Activated T-helper 2 cell treated with anti-CD3 and anti-CD28 coated beads, Interferon-gamma antibody, Interleukin-2, Interleukin-4, amounts not matched to agents 10 μg/mL and 5 μg/mL and 100 μg/mL, durations not matched to agents 14 hours and 24 hours and 36 hours (primary cell): ENCODE measurements around the gene SH3TC1. TPM values are rescaled to one million over a fixed set of nuclear protein-coding genes. Genes with fewer than 3 reads are reported as not detected.

Experiments used
- DNase-seq: peaks from one replicate; pipeline ENCODE4 v3.0.0; 2021; ENCODE audit warnings: low spot score
- H3K27ac Mint-ChIP-seq: one replicate; pipeline ENCODE4 v1.8.0; 2021; ENCODE audit warnings: mixed read lengths
- H3K27me3 Mint-ChIP-seq: one replicate; pipeline ENCODE4 v1.8.0; 2021; ENCODE audit warnings: low read depth, mixed read lengths
- H3K36me3 Mint-ChIP-seq: one replicate; pipeline ENCODE4 v1.8.0; 2021; ENCODE audit warnings: low read depth, mixed read lengths
- H3K4me1 Mint-ChIP-seq: one replicate; pipeline ENCODE4 v1.8.0; 2021; ENCODE audit warnings: low read depth, mixed read lengths
- H3K4me3 Mint-ChIP-seq: one replicate; pipeline ENCODE4 v1.8.0; 2021; ENCODE audit warnings: low read depth, mild to moderate bottlenecking, moderate library complexity, mixed read lengths
- H3K9me3 Mint-ChIP-seq: one replicate; pipeline ENCODE4 v1.8.0; 2021; ENCODE audit warnings: mixed read lengths
- intact Hi-C: fragments of 100-400 bp; cut with micrococcal nuclease; formaldehyde crosslinking; loops from one replicate; pipeline ENCODE4 v1.15.1; 2023
- total RNA-seq: library from RNA; stranded (reverse); gene quantifications from 2 replicates; pipeline ENCODE4 v1.2.3, GENCODE V29; 2022

The SH3TC1 gene
- total RNA-seq, 1 donor from 2014 or later, result 14.8 TPM

- no peak for DNase-seq
- intact Hi-C loops, result no loop called here
- H3K9me3 Mint-ChIP-seq, result no peaks in the 10 kb centered on the region
- H3K4me1 Mint-ChIP-seq, result peaks cover 15% of the 10 kb centered on the region
- H3K27ac Mint-ChIP-seq, result no peak overlapping the region
- no peak overlapping the region for H3K4me3 Mint-ChIP-seq
- H3K36me3 Mint-ChIP-seq, result peaks cover 14% of the 10 kb centered on the region
- no peaks in the 10 kb centered on the region for H3K27me3 Mint-ChIP-seq
These were observed 19.4 kb downstream of the SH3TC1 start for GRCh38 chr4:8218371-8219031.

DNA sequence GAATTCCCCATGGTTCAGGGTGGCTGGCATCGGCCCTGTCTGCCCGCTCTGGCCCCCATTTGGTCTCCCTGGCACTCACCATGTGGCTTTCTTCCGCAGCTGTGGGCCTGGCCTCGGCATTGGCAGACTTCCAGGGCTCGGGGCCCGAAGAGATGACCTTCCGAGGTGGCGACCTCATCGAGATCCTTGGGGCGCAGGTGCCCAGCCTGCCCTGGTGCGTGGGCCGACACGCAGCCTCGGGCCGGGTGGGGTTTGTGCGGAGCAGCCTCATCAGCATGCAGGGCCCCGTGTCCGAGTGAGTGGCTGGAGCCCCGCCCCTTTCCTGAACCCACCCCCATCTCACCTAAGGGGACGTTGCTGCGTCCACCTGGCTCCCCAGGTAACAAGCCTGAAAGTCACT lies 20.1 kb downstream of the SH3TC1 start:
- H3K27me3 Mint-ChIP-seq, result no peaks in the 10 kb centered on the region
- H3K36me3 Mint-ChIP-seq, result peaks cover 20% of the 10 kb centered on the region
- H3K4me3 Mint-ChIP-seq, result no peak overlapping the region
- intact Hi-C loops, result no loop called here
- H3K4me1 Mint-ChIP-seq, result peaks cover 15% of the 10 kb centered on the region
- no peak overlapping the region for H3K27ac Mint-ChIP-seq
- H3K9me3 Mint-ChIP-seq, result no peaks in the 10 kb centered on the region
- no peak for DNase-seq

- Mint-ChIP-seq H3K9me3 (no peaks in the 10 kb centered on the region), H3K36me3 (peaks cover 20% of the 10 kb centered on the region), H3K27me3 (no peaks in the 10 kb centered on the region), H3K27ac (no peak overlapping the region), H3K4me1 (peaks cover 15% of the 10 kb centered on the region), H3K4me3 (no peak overlapping the region)
- no peak for DNase-seq
- intact Hi-C loops, result no loop called here
These were observed 21.8 kb downstream of the SH3TC1 start for GRCh38 chr4:8220661-8221450.

- Mint-ChIP-seq H3K4me1 (peaks cover 15% of the 10 kb centered on the region), H3K27me3 (no peaks in the 10 kb centered on the region), H3K27ac (peak overlapping the region; percentile 3), H3K9me3 (no peaks in the 10 kb centered on the region), H3K4me3 (no peak overlapping the region), H3K36me3 (peaks cover 20% of the 10 kb centered on the region)
- intact Hi-C loops, result no loop called here
- DNase-seq, result no peak
These were observed 22.4 kb downstream of the SH3TC1 start for GRCh38 chr4:8221476-8221875.

GRCh38 chr4:8221985-8222384 lies 22.9 kb downstream of the SH3TC1 start:
- peaks cover 20% of the 10 kb centered on the region for H3K36me3 Mint-ChIP-seq
- DNase-seq, result no peak
- no peaks in the 10 kb centered on the region for H3K27me3 Mint-ChIP-seq
- H3K4me1 Mint-ChIP-seq, result peaks cover 15% of the 10 kb centered on the region
- no peaks in the 10 kb centered on the region for H3K9me3 Mint-ChIP-seq
- H3K27ac Mint-ChIP-seq, result no peak overlapping the region
- intact Hi-C loops, result no loop called here
- H3K4me3 Mint-ChIP-seq, result no peak overlapping the region

- H3K27ac Mint-ChIP-seq, result no peak overlapping the region
- H3K36me3 Mint-ChIP-seq, result peaks cover 20% of the 10 kb centered on the region
- peaks cover 15% of the 10 kb centered on the region for H3K4me1 Mint-ChIP-seq
- H3K9me3 Mint-ChIP-seq, result no peaks in the 10 kb centered on the region
- no peak overlapping the region for H3K4me3 Mint-ChIP-seq
- DNase-seq, result no peak
- intact Hi-C loops, result no loop called here
- H3K27me3 Mint-ChIP-seq, result no peaks in the 10 kb centered on the region
These were observed 23.7 kb downstream of the SH3TC1 start for GRCh38 chr4:8222609-8223388.

GRCh38 chr4:8224267-8224974 lies 25.3 kb downstream of the SH3TC1 start:
- peaks cover 19% of the 10 kb centered on the region for H3K4me1 Mint-ChIP-seq
- peaks cover 20% of the 10 kb centered on the region for H3K36me3 Mint-ChIP-seq
- no peak overlapping the region for H3K4me3 Mint-ChIP-seq
- H3K27ac Mint-ChIP-seq, result no peak overlapping the region
- no peaks in the 10 kb centered on the region for H3K27me3 Mint-ChIP-seq
- no peaks in the 10 kb centered on the region for H3K9me3 Mint-ChIP-seq
- no peak for DNase-seq
- intact Hi-C loops, result no loop called here

DNA sequence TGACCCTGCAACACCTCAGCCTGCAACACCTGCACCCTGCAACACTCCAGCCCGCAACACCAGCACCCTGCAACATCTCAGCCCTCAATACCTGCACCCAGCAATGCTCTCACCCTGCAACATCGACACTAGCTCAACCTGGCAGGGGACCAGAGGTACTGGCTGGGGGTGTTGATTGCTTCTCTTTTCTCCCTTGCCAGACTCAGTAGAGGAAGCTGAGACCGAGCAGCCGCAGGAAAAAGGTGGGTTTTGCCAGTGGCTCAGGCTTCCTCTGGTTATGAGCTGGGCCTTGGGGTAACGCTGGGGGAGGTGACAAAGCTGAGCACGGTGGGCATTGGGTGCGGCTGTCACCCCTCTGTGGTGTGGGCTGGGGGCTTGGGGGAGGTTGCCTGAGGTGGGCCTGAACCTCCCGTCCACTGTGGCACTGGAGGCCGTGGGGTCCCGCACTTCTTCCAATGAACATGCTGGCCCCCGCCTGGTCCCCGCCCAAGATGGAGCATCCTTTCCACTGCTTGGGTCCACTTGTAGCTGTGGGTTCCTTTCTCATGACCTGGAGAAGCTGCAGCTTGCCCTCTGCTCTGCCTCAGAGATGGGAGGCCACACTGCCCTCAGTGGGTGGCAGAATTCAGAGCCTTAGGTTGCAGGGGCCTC lies 26.0 kb downstream of the SH3TC1 start:
- Mint-ChIP-seq H3K4me1 (peaks cover 19% of the 10 kb centered on the region), H3K4me3 (no peak overlapping the region), H3K36me3 (peaks cover 13% of the 10 kb centered on the region), H3K27ac (no peak overlapping the region), H3K27me3 (no peaks in the 10 kb centered on the region), H3K9me3 (no peaks in the 10 kb centered on the region)
- intact Hi-C loops, result no loop called here
- DNase-seq, result no peak

GRCh38 chr4:8225706-8226443 lies 26.8 kb downstream of the SH3TC1 start:
- DNase-seq, result no peak
- Mint-ChIP-seq H3K27ac (no peak overlapping the region), H3K36me3 (peaks cover 7% of the 10 kb centered on the region), H3K4me3 (no peak overlapping the region), H3K9me3 (no peaks in the 10 kb centered on the region), H3K4me1 (peaks cover 22% of the 10 kb centered on the region), H3K27me3 (no peaks in the 10 kb centered on the region)
- intact Hi-C loops, result no loop called here

- Mint-ChIP-seq H3K4me3 (no peak overlapping the region), H3K27me3 (no peaks in the 10 kb centered on the region), H3K36me3 (peaks cover 7% of the 10 kb centered on the region), H3K9me3 (no peaks in the 10 kb centered on the region), H3K27ac (no peak overlapping the region), H3K4me1 (peaks cover 11% of the 10 kb centered on the region)
- DNase-seq, result no peak
- intact Hi-C loops, result no loop called here
These were observed 28.2 kb downstream of the SH3TC1 start for GRCh38 chr4:8227201-8227770.

DNA sequence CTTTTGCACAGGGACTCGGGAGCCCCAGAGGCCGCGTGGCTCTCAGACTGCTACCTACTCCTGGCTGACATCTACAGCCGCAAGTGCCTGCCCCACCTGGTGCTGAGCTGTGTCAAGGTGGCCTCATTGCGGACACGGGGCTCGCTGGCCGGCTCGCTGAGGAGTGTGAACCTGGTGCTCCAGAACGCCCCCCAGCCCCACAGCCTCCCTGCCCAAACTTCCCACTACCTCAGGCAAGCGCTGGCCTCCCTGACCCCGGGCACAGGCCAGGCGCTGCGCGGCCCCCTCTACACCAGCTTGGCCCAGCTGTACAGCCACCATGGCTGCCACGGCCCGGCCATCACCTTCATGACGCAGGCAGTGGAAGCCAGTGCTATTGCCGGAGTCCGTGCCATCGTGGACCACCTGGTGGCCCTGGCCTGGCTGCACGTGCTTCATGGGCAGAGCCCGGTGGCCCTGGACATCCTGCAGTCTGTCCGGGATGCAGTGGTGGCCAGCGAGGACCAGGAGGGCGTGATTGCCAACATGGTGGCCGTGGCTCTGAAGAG lies 28.8 kb downstream of the SH3TC1 start:
- intact Hi-C loops, result loop anchor here (2.0 kb wide), 1 partner anchor 27 kb away; no protein-coding TSS in a partner anchor

More for the DNA sequence above, 28.8 kb downstream of the SH3TC1 start:
- no peak for DNase-seq
- H3K4me3 Mint-ChIP-seq, result no peak overlapping the region
- H3K9me3 Mint-ChIP-seq, result no peaks in the 10 kb centered on the region
- H3K36me3 Mint-ChIP-seq, result peaks cover 7% of the 10 kb centered on the region
- H3K27ac Mint-ChIP-seq, result no peak overlapping the region
- no peaks in the 10 kb centered on the region for H3K27me3 Mint-ChIP-seq
- peaks cover 11% of the 10 kb centered on the region for H3K4me1 Mint-ChIP-seq
